Fibroblast of lung (primary cell): ENCODE results near the gene KDM6B. TPM values are rescaled to one million over a fixed set of nuclear protein-coding genes. Genes with fewer than 3 reads are reported as not detected.

Experiments
- DNase-seq, 2 donors: peaks; one replicate each; pipeline versions ENCODE4 v3.0.0 to v3.0.0-alpha.2; 2010; ENCODE audit warnings: low read depth in 2 of 2
- H2AFZ ChIP-seq: 2 replicates; pipeline ENCODE4 v1.5.1; 2012; ENCODE audit warnings: low read length, control low read depth, inconsistent platforms
- H3K27ac ChIP-seq: 2 replicates; pipeline ENCODE4 v1.5.1; 2011; ENCODE audit warnings: low read length, control low read depth; ENCODE audit not compliant: insufficient read depth
- H3K27me3 ChIP-seq: 2 replicates; pipeline ENCODE4 v1.5.1; 2011; ENCODE audit warnings: mild to moderate bottlenecking, low read length; ENCODE audit not compliant: control insufficient read depth, insufficient read depth
- H3K36me3 ChIP-seq: 2 replicates; pipeline ENCODE4 v1.5.1; 2011; ENCODE audit warnings: low read length; ENCODE audit not compliant: control insufficient read depth, insufficient read depth
- H3K4me1 ChIP-seq: 2 replicates; pipeline ENCODE4 v1.5.1; 2011; ENCODE audit warnings: low read length; ENCODE audit not compliant: control insufficient read depth, insufficient read depth; ENCODE audit errors: extremely low read depth
- H3K4me2 ChIP-seq: 2 replicates; pipeline ENCODE4 v1.5.1; 2011; ENCODE audit warnings: low read length, control low read depth; ENCODE audit not compliant: insufficient read depth; ENCODE audit errors: extremely low read depth
- H3K4me3 ChIP-seq, 4 experiments: fragments of 200-600 bp in 1 of 4; sonication (generic) in 1 of 4; replicated peaks in 1 of 4; 2 replicates each; pipeline ENCODE4 v1.5.1; 2011 to 2016; ENCODE audit warnings: low read length in 4 of 4, low read depth in 3 of 4, mild to moderate bottlenecking in 3 of 4, control low read depth in 2 of 4, inconsistent platforms in 1 of 4, mixed read lengths in 1 of 4; ENCODE audit not compliant: insufficient read depth in 1 of 4; ENCODE audit errors: control extremely low read depth in 1 of 4
- H3K79me2 ChIP-seq: 2 replicates; pipeline ENCODE4 v1.5.1; 2012; ENCODE audit warnings: mild to moderate bottlenecking, low read length, inconsistent platforms; ENCODE audit not compliant: control insufficient read depth, insufficient read depth
- H3K9ac ChIP-seq: 2 replicates; pipeline ENCODE4 v1.5.1; 2011; ENCODE audit warnings: mild to moderate bottlenecking, low read length, control low read depth; ENCODE audit not compliant: insufficient read depth
- H3K9me3 ChIP-seq: 2 replicates; pipeline ENCODE4 v1.5.1; 2012; ENCODE audit warnings: low read depth, low read length; ENCODE audit not compliant: control insufficient read depth, insufficient read depth
- H4K20me1 ChIP-seq: 2 replicates; pipeline ENCODE4 v1.5.1; 2011; ENCODE audit warnings: low read length; ENCODE audit not compliant: control insufficient read depth, insufficient read depth; ENCODE audit errors: extremely low read depth
- EZH2 ChIP-seq: IDR thresholded peaks from 2 replicates; pipeline ENCODE4 v1.5.1; 2012; ENCODE audit warnings: low read length, control low read depth, mild to moderate bottlenecking; ENCODE audit errors: missing control alignments
- polyA plus RNA-seq, 2 donors: library from polyadenylated mRNA; depleted of rRNA in 1 of 2; stranded (reverse) in 1 of 2; unstranded in 1 of 2; fragments of >200 nt; gene quantifications; 2 replicates each; pipeline ENCODE4 v1.2.1, GENCODE V29; 2011 to 2012; ENCODE audit warnings: missing spikeins in 1 of 2
- total RNA-seq: library from RNA; depleted of rRNA; stranded (reverse); fragments of >200 nt; gene quantifications from 2 replicates; pipeline ENCODE4 v1.2.1, GENCODE V29; 2014
- TF ChIP-seq, protein P1 (sequence below), 2 donors: IDR thresholded peaks in 1 of 2; conservative IDR thresholded peaks in 1 of 2; 1 replicate in 1 of 2; 2 replicates in 1 of 2; pipeline ENCODE4 v1.5.1; 2011 to 2012; ENCODE audit warnings: low read length in 2 of 2, control low read depth in 1 of 2, inconsistent platforms in 1 of 2, low read depth in 1 of 2, mild to moderate bottlenecking in 1 of 2

KDM6B gene
- total and polyA plus RNA-seq, 2 donors (not counting 1 experiment from before 2014, with no cell fraction given) = 1.1 to 9.4 TPM

DNA sequence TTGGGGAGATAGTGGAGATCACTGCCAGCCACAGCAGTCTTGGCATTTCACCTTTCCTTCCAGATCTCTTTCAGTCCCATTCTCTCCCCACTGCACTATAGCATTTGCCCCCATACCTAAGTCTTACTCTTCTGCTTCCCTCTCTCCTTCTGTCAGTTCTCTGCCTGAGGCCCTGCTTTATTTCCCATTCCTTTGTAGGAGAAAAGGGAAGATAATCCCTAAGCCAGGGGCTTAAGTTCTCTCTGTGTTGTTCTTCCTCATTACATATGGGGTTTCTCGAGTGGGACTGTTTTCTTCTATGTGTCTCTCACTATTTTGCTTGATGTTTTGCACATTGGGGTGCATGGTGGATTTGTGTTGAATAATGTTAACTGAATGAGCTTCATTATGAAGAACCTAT, 6.4 kb downstream of the KDM6B start:
- Histone ChIP-seq H3K79me2 (peaks cover 39% of the 10 kb centered on the region), H3K4me2 (peak overlapping the region; percentile 32), H3K27ac (peak overlapping the region; percentile 100), H2AFZ (no peak overlapping the region), H3K4me1 (peaks cover 30% of the 10 kb centered on the region), H3K27me3 (no peaks in the 10 kb centered on the region), H4K20me1 (no peaks in the 10 kb centered on the region), H3K9ac (no peak overlapping the region), H3K36me3 (peaks cover 11% of the 10 kb centered on the region), H3K4me3 (peak overlapping the region in 2 of 4 experiments; percentile 22 to 92), H3K9me3 (no peaks in the 10 kb centered on the region)
- no peak for DNase-seq
- no peak for TF ChIP-seq EZH2
- TF ChIP-seq, protein P1, sequence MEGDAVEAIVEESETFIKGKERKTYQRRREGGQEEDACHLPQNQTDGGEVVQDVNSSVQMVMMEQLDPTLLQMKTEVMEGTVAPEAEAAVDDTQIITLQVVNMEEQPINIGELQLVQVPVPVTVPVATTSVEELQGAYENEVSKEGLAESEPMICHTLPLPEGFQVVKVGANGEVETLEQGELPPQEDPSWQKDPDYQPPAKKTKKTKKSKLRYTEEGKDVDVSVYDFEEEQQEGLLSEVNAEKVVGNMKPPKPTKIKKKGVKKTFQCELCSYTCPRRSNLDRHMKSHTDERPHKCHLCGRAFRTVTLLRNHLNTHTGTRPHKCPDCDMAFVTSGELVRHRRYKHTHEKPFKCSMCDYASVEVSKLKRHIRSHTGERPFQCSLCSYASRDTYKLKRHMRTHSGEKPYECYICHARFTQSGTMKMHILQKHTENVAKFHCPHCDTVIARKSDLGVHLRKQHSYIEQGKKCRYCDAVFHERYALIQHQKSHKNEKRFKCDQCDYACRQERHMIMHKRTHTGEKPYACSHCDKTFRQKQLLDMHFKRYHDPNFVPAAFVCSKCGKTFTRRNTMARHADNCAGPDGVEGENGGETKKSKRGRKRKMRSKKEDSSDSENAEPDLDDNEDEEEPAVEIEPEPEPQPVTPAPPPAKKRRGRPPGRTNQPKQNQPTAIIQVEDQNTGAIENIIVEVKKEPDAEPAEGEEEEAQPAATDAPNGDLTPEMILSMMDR (conservative IDR thresholded peaks at IDR 0.05 in 1 of 2, IDR thresholded peaks at IDR 0.05 in 1 of 2; ENCODE audit: low read depth in 1 of 2, low read length in 2 of 2) = no peak

DNA sequence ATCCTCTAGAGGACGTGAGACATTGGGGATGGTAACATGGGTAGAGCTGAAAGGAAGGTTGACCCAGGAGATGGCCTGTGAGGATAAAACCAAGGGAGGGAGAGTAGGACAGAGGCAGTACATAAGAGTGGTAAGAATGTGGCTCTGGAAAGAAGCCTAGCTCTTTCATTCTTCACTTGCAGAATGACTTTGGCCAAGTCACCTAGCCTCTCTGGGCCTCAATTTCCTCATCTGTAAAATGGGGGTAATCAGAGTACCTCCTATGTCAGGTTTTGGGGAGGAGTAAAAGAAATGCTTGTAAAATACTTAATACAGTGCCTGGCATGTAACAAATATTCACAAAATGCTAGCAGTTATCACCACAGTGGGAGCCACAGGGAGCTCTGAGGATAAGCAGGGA, 6.9 kb downstream of the KDM6B start:
- Histone ChIP-seq H3K4me1 (peaks cover 32% of the 10 kb centered on the region), H3K36me3 (peaks cover 13% of the 10 kb centered on the region), H3K4me3 (peak overlapping the region; percentile 21 to 92 (median 78)), H3K79me2 (peaks cover 42% of the 10 kb centered on the region), H3K27ac (peak overlapping the region; percentile 100), H3K4me2 (peak overlapping the region; percentile 73), H2AFZ (no peak overlapping the region), H3K27me3 (no peaks in the 10 kb centered on the region), H3K9ac (peak overlapping the region; percentile 53), H4K20me1 (no peaks in the 10 kb centered on the region), H3K9me3 (no peaks in the 10 kb centered on the region)
- TF ChIP-seq EZH2 = no peak
- TF ChIP-seq, protein P1 (conservative IDR thresholded peaks at IDR 0.05 in 1 of 2, IDR thresholded peaks at IDR 0.05 in 1 of 2; ENCODE audit: low read depth in 1 of 2, low read length in 2 of 2) = no peak
- DNase-seq = no peak

DNA sequence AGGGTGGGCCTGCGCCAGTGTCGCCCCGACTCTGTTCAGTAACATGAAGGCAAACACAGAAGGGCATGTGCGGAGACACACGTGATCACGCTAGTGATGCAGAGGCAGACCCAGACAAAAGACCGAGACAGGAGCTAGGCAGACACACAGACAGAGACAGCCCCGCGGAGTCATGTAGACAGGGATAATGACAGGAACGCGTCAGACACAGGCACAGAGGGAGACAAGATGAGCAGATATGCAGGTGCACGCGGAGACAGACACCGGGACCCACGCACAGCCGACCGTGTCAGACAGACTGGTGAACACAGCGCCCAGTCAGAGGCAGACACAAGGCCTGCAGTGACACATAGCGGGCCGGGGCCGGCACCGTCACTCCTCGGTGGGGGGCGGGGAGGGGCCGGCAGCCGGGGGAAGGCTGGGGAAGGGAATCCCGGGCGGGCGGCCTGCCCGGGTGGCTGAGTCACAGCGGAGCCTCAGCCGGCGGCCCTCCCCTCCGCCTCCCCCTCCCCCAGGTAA, 7.4 kb downstream of the KDM6B start:
- peaks cover 47% of the 10 kb centered on the region for H3K79me2 ChIP-seq
- no peaks in the 10 kb centered on the region for H4K20me1 ChIP-seq
- peaks cover 15% of the 10 kb centered on the region for H3K36me3 ChIP-seq
- peak overlapping the region; percentile 70 to 92 (median 87) for H3K4me3 ChIP-seq
- H3K27me3 ChIP-seq = no peaks in the 10 kb centered on the region
- DNase-seq = peak; percentile 91
- H3K9ac ChIP-seq = peak overlapping the region; percentile 98
- H3K9me3 ChIP-seq = no peaks in the 10 kb centered on the region
- H3K4me2 ChIP-seq = peak overlapping the region; percentile 86
- H3K4me1 ChIP-seq = peaks cover 32% of the 10 kb centered on the region
- no peak for TF ChIP-seq EZH2
- TF ChIP-seq, protein P1 (conservative IDR thresholded peaks at IDR 0.05 in 1 of 2, IDR thresholded peaks at IDR 0.05 in 1 of 2; ENCODE audit: low read depth in 1 of 2, low read length in 2 of 2) = no peak
- H2AFZ ChIP-seq = no peak overlapping the region
- H3K27ac ChIP-seq = peak overlapping the region; percentile 100
